Epithelial cell of proximal tubule (primary cell): ENCODE results near the gene POLR1A. TPM values are rescaled to one million over a fixed set of nuclear protein-coding genes. Genes with fewer than 3 reads are reported as not detected.

Experiments used
- DNase-seq: peaks from one replicate; pipeline ENCODE4 v3.0.0-alpha.2; 2011; ENCODE audit warnings: low read depth
- H3K4me3 ChIP-seq: 2 replicates; pipeline ENCODE4 v1.5.1; 2011; ENCODE audit warnings: low read depth, mild to moderate bottlenecking, low read length
- total RNA-seq: library from RNA; depleted of rRNA; stranded (reverse); fragments of >200 nt; gene quantifications from 2 replicates; pipeline ENCODE4 v1.2.3, GENCODE V29; 2015
- TF ChIP-seq, protein P1 (sequence below): conservative IDR thresholded peaks from 2 replicates; pipeline ENCODE4 v1.5.1; 2012; ENCODE audit warnings: low read depth, mild to moderate bottlenecking, low read length

POLR1A gene
- total RNA-seq, 1 donor from 2014 or later = 23.1 TPM

DNA sequence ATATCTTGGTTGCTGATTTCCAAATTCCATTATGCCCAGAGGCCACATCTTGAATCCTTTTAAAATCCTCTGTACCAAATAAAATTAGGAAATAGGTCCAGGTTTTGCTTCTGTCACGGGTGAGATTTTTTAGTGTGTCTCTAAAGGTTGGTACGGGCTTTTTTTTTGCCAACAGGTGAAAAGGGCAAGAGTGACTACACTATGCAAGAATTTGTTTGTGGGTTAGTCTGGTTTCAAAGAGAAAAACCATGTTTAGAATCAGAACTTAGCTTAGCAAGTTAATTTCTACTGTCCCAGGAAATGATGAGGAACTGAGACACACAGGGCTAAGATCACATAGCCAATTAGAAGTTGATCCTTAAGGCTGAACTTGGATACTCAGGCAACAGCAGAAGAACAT is 41.7 kb downstream of the POLR1A start:
- no peak overlapping the region for H3K4me3 ChIP-seq
- TF ChIP-seq, protein P1, sequence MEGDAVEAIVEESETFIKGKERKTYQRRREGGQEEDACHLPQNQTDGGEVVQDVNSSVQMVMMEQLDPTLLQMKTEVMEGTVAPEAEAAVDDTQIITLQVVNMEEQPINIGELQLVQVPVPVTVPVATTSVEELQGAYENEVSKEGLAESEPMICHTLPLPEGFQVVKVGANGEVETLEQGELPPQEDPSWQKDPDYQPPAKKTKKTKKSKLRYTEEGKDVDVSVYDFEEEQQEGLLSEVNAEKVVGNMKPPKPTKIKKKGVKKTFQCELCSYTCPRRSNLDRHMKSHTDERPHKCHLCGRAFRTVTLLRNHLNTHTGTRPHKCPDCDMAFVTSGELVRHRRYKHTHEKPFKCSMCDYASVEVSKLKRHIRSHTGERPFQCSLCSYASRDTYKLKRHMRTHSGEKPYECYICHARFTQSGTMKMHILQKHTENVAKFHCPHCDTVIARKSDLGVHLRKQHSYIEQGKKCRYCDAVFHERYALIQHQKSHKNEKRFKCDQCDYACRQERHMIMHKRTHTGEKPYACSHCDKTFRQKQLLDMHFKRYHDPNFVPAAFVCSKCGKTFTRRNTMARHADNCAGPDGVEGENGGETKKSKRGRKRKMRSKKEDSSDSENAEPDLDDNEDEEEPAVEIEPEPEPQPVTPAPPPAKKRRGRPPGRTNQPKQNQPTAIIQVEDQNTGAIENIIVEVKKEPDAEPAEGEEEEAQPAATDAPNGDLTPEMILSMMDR = no peak
- DNase-seq = no peak

DNA sequence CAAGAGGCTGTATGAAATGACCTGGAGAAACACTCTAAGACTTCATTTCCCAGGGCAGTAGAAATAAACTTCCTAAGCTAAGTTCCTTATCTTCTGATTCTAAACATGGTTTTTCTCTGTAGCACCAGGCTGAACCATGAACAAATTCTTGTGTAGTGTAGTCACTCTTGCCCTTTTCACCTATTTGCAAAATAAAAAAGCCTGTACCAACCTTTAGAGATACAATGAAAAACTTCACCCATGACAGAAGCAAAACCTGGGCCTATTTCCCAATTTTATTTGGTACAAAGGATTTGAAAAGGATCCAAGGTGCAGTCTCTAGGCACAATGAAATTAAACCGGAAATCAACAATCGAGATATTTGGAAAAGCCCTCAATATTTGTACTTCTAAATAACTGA is 43.6 kb downstream of the POLR1A start:
- TF ChIP-seq, protein P1 = no peak
- H3K4me3 ChIP-seq = no peak overlapping the region
- no peak for DNase-seq

DNA sequence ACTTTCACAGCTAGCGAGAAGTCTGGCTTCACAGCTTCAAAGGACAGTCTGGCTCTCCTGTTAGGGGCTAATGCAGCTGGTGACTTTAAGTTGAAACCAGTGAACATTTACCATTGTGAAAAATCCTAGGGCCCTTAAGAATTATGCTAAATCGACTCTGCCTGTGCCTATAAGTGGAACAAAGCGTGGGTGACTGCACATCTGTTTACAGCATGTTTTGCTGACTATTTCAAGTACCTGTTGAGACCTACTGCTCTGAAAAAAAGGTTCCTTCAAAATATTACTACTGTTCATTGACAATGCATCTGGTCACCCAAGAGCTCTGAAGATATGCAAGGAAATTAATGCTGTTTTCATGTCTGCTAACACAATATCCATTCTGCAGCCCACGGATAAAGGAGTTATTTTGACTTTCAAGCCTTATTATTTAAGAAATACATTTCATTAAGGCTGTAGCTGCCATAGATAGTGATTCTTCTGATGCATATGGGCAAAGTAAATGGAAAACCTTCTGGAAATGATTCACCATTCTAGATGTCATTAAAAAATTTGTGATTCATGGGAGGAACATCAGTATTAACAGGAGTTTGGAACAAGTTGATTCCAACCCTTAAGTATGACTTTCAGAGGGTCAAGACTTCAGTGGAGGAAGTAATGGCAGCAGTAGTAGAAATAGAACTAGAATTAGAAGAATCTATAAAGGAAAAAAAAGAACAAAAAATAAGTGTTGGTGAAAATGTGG is 48.9 kb downstream of the POLR1A start:
- TF ChIP-seq, protein P1 = no peak
- no peak for DNase-seq
- no peak overlapping the region for H3K4me3 ChIP-seq

DNA sequence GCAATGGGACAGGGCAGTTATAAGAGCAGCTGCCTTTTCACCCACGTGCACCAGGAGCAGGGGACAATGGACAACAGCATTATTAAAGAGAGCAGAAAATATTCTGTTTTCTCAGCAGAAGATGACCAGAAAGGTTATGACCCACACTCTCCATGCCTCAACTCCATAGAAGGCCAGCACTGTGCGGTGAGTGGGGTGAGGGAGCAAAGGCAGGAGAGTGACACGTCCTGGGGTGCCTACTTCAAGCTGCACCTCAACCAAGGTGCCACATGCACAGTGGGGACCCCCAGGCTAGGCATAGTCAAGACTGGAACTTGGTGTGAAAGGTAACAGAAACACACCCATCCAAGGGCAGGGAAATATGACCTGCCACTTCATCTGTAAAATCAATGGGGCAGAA is 50.4 kb downstream of the POLR1A start:
- H3K4me3 ChIP-seq = no peak overlapping the region
- TF ChIP-seq, protein P1 = no peak
- no peak for DNase-seq

DNA sequence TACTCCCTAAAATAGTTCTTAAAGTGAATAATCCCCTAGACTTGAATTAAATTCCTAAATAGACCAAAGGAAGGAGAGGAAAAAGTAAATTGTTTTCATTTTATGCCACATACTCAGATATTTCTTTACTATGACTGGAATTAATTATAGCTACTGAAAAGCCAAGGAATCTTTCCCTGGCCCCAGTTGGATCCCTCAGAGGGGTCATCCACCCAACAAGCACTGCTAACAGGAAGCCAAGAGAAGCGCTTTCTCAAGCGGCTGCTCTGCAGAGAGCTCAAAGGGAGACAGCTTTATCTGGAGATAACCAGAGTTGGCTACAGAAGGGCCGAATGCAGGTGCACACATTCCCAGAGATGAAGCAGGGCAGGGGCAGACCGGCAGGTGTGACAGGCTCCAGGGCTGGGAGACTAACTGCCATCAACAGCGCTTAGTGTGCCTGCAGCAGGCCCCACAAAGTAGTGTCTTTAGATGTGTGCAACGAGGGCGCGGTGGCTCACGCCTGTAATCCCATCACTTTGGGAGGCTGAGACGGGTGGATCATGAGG is 51.1 kb downstream of the POLR1A start:
- no peak overlapping the region for H3K4me3 ChIP-seq
- DNase-seq = no peak
- TF ChIP-seq, protein P1 = no peak

DNA sequence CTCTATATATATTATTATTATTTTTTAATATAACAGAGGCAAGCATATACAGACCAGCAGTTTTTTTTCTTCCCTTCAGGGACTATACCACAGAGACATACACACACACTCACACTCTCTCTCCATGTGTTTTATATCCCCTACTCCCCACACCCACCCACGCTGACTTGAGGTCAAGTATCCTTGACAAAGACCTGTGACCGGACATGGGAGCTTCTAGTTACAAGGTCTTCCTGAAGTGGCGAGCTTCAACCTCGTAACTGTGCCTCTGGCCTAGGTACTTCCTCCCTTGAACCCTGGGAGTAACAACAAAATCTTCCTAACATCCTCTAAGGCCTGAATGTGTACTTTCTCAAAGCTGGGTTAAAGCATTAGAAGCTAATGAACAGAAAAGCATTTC is 52.5 kb downstream of the POLR1A start:
- TF ChIP-seq, protein P1 = no peak
- no peak overlapping the region for H3K4me3 ChIP-seq
- no peak for DNase-seq

DNA sequence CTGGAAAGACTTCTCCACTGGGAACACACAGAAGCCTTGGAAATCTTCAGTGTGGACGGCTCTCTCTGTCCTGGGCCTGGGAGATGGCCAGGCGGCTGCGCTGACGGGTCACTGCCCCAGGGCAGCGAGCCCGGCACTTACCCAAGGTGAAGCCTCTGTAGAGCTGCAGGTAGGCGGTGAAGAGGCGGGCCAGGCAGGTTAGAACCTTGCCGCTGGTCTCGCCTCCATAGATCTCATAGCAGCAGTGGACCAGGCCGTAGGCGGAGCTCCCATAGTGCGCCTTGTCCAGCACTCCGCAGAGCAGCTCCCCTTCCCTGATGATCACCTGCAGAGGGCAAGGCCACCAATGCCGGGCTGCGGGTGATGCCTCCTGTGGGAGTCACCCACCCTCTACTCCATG is 53.0 kb downstream of the POLR1A start:
- TF ChIP-seq, protein P1 = no peak
- H3K4me3 ChIP-seq = no peak overlapping the region

More for the DNA sequence above, 53.0 kb downstream of the POLR1A start:
- no peak for DNase-seq
